Panc1 (cell line): Measurements from ENCODE around the gene CACNG7. TPM values are rescaled to one million over a fixed set of nuclear protein-coding genes. Genes with fewer than 3 reads are reported as not detected.

Experiments
- ATAC-seq: fragments of 200-7000 bp; cut with Tn5 transposase; 2 replicates; pipeline ENCODE4 v1.9.1; 2020; ENCODE audit warnings: mild to moderate bottlenecking, moderate library complexity
- BruUV-seq: library from RNA; stranded (reverse); fragments of 400-500 nt; replicated peaks from 2 replicates; lab custom pipeline; 2021; lab: Mats Ljungman, UMichigan
- CTCF ChIA-PET: fragments of 300-600 bp; sonication (Branson Sonifier 250); formaldehyde crosslinking; loops from one replicate; lab custom pipeline; 2022; ENCODE audit warnings: antibody characterized with exemption; lab: Charles Lee
- POLR2A ChIA-PET: fragments of 300-600 bp; sonication (Branson Sonifier 250); formaldehyde crosslinking; loops from one replicate; lab custom pipeline; 2022; ENCODE audit warnings: antibody characterized with exemption; lab: Charles Lee
- DNase-seq: peaks from one replicate; pipeline ENCODE4 v3.0.0-alpha.2; 2010; ENCODE audit warnings: low read depth, low spot score
- H3K27ac ChIP-seq: 2 replicates; pipeline ENCODE4 v1.5.1; 2011; ENCODE audit warnings: mild to moderate bottlenecking, low read length, inconsistent platforms
- H3K27me3 ChIP-seq: fragments of 200-500 bp; sonication (Bioruptor generic); 2 replicates; pipeline ENCODE4 v1.6.0; 2014; ENCODE audit warnings: low read length, inconsistent platforms; ENCODE audit not compliant: control insufficient read depth, insufficient read depth
- H3K36me3 ChIP-seq: fragments of 200-500 bp; sonication (Bioruptor generic); 2 replicates; pipeline ENCODE4 v1.5.1; 2014; ENCODE audit warnings: inconsistent platforms, mild to moderate bottlenecking, low read length, moderate library complexity; ENCODE audit not compliant: control insufficient read depth, insufficient read depth
- H3K4me1 ChIP-seq: 2 replicates; pipeline ENCODE4 v1.5.1; 2011; ENCODE audit warnings: inconsistent platforms, mild to moderate bottlenecking, low read length, moderate library complexity; ENCODE audit not compliant: control insufficient read depth, insufficient read depth
- H3K4me3 ChIP-seq, 2 experiments: 2 replicates each; pipeline ENCODE4 v1.5.1; 2011 to 2012; ENCODE audit warnings: low read depth in 2 of 2, low read length in 2 of 2, mild to moderate bottlenecking in 2 of 2, inconsistent platforms in 1 of 2, moderate library complexity in 1 of 2
- H3K9me3 ChIP-seq: fragments of 200-500 bp; sonication (Bioruptor generic); 2 replicates; pipeline ENCODE4 v1.5.1; 2014; ENCODE audit warnings: low read depth, mild to moderate bottlenecking, inconsistent platforms, low read length, moderate library complexity; ENCODE audit not compliant: control insufficient read depth, insufficient read depth
- POLR2AphosphoS5 ChIP-seq: IDR thresholded peaks from 2 replicates; pipeline ENCODE4 v1.6.1; 2012; ENCODE audit warnings: mild to moderate bottlenecking, low read depth, low read length, moderate library complexity
- SIN3A ChIP-seq: IDR thresholded peaks from 2 replicates; pipeline ENCODE4 v1.6.1; 2012; ENCODE audit warnings: low read depth, mild to moderate bottlenecking, low read length, moderate library complexity, borderline replicate concordance; ENCODE audit not compliant: insufficient read depth
- TCF7L2 ChIP-seq: IDR thresholded peaks from 2 replicates; pipeline ENCODE4 v1.6.1; 2011; ENCODE audit warnings: mild to moderate bottlenecking, low read depth, low read length, inconsistent platforms
- in situ Hi-C: cut with HindIII; loops from 2 replicates; pipeline ENCODE4 v1.10.0; 2016; ENCODE audit warnings: low sequenced_read_pairs, low pct_unique_long_range_greater_than_20kb
- intact Hi-C: fragments of 100-400 bp; cut with micrococcal nuclease; formaldehyde crosslinking; loops from one replicate; pipeline ENCODE4 v1.10.0; 2022; ENCODE audit not compliant: unreplicated experiment
- total RNA-seq: library from RNA; stranded (reverse); gene quantifications from one replicate; pipeline ENCODE4 v1.2.1, GENCODE V29; 2021; ENCODE audit not compliant: unreplicated experiment
- TF ChIP-seq, protein P1 (sequence below): fragments of 450-650 bp; IDR thresholded peaks from 2 replicates; pipeline ENCODE4 v1.5.1; 2017; ENCODE audit warnings: mild to moderate bottlenecking
- TF ChIP-seq, protein P2 (sequence below), 2 experiments: IDR thresholded peaks; 2 replicates each; pipeline ENCODE4 v1.6.1; 2011 to 2012; ENCODE audit warnings: low read depth in 2 of 2, control low read depth in 1 of 2, low read length in 1 of 2, mild to moderate bottlenecking in 1 of 2, moderate library complexity in 1 of 2; ENCODE audit not compliant: insufficient read depth in 1 of 2

CACNG7 gene
- total RNA-seq, 1 experiment from 2014 or later, result 7.7 TPM

DNA sequence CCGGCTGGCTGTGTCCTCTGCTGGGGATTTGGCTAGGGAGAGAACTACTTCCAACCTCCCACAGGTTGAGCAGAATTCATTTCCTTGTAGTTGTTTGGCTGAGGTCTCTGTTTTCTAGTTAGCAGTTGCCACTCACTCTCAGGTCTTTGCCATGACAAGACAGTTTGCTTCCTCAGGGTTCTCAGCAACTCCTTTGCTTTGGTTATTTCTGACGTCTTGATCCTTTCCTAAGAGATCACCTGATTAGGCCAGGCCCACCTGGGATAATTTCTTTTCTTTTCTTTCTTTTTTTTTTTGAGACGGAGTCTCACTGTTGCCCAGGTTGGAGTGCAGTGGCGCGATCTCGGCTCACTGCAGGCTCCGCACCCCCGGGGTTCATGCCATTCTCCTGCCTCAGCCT is 44.3 kb downstream of the CACNG7 start:
- ChIA-PET CTCF (no interaction called here), POLR2A (no interaction called here)
- TF ChIP-seq, protein P1, sequence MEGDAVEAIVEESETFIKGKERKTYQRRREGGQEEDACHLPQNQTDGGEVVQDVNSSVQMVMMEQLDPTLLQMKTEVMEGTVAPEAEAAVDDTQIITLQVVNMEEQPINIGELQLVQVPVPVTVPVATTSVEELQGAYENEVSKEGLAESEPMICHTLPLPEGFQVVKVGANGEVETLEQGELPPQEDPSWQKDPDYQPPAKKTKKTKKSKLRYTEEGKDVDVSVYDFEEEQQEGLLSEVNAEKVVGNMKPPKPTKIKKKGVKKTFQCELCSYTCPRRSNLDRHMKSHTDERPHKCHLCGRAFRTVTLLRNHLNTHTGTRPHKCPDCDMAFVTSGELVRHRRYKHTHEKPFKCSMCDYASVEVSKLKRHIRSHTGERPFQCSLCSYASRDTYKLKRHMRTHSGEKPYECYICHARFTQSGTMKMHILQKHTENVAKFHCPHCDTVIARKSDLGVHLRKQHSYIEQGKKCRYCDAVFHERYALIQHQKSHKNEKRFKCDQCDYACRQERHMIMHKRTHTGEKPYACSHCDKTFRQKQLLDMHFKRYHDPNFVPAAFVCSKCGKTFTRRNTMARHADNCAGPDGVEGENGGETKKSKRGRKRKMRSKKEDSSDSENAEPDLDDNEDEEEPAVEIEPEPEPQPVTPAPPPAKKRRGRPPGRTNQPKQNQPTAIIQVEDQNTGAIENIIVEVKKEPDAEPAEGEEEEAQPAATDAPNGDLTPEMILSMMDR, result no peak
- TF ChIP-seq, protein P2, sequence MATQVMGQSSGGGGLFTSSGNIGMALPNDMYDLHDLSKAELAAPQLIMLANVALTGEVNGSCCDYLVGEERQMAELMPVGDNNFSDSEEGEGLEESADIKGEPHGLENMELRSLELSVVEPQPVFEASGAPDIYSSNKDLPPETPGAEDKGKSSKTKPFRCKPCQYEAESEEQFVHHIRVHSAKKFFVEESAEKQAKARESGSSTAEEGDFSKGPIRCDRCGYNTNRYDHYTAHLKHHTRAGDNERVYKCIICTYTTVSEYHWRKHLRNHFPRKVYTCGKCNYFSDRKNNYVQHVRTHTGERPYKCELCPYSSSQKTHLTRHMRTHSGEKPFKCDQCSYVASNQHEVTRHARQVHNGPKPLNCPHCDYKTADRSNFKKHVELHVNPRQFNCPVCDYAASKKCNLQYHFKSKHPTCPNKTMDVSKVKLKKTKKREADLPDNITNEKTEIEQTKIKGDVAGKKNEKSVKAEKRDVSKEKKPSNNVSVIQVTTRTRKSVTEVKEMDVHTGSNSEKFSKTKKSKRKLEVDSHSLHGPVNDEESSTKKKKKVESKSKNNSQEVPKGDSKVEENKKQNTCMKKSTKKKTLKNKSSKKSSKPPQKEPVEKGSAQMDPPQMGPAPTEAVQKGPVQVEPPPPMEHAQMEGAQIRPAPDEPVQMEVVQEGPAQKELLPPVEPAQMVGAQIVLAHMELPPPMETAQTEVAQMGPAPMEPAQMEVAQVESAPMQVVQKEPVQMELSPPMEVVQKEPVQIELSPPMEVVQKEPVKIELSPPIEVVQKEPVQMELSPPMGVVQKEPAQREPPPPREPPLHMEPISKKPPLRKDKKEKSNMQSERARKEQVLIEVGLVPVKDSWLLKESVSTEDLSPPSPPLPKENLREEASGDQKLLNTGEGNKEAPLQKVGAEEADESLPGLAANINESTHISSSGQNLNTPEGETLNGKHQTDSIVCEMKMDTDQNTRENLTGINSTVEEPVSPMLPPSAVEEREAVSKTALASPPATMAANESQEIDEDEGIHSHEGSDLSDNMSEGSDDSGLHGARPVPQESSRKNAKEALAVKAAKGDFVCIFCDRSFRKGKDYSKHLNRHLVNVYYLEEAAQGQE (IDR thresholded peaks at IDR 0.05; ENCODE audit: insufficient read depth in 1 of 2, low read depth in 2 of 2, low read length in 1 of 2), result no peak
- no peak for TF ChIP-seq POLR2AphosphoS5
- no peak for TF ChIP-seq TCF7L2
- no peak for TF ChIP-seq SIN3A
- in situ Hi-C loops, result no loop called here
- Histone ChIP-seq H3K27me3 (no peaks in the 10 kb centered on the region), H3K4me1 (no peaks in the 10 kb centered on the region; the same call in 1 of the 2 replicates), H3K4me3 (no peak overlapping the region), H3K36me3 (no peaks in the 10 kb centered on the region), H3K27ac (no peak overlapping the region), H3K9me3 (no peaks in the 10 kb centered on the region)
- ATAC-seq (no peak), DNase-seq (no peak)
- BruUV-seq, result no TSS peak
- intact Hi-C loops, result no loop called here

DNA sequence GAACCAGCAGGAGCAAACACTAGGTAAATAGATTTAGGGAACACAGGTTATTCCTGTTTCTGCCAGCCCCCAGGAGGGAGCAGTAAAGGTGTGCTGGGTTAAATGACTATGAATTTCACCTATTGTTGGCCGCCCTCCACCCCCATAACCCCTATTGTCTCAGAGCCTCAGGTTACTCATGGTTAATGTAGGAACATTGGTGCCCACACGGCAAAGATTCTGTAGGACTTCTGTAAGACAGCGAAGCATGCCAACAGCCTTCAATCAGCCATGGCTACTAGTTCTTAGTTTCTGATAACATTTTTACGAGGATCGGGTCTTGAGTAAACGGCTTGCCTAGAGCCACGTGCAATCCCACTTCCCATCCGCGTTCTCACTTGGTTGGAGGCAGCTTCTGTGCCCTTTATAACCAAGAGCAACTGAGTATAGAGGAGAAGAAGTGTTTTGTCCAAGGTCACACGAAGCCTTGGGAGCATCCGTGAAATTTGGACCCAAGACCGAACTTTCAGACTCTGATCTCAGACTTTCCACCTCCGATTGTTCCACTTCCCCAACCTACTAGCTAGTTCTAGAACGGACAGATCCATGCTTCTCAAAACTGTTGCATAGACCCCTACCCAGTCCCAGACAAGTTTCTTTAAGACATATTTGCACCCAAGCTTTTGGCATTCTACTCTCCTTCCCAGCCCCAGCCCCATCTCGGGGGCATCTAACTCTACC is 48.5 kb downstream of the CACNG7 start:
- no peaks in the 10 kb centered on the region for H3K27me3 ChIP-seq
- H3K36me3 ChIP-seq, result no peaks in the 10 kb centered on the region
- POLR2A ChIA-PET, result no interaction called here
- intact Hi-C loops, result no loop called here
- BruUV-seq, result no TSS peak
- CTCF ChIA-PET, result interaction anchor here (0.5 kb wide), 1 partner anchor 81 kb away, joined by 3 read pairs; no protein-coding TSS in a partner anchor
- no peak overlapping the region for H3K27ac ChIP-seq
- ATAC-seq (no peak), DNase-seq (no peak)
- in situ Hi-C loops, result no loop called here
- H3K4me3 ChIP-seq, result no peak overlapping the region
- H3K9me3 ChIP-seq, result no peaks in the 10 kb centered on the region
- TF ChIP-seq POLR2AphosphoS5 (no peak), SIN3A (no peak)
- TF ChIP-seq, protein P2 (IDR thresholded peaks at IDR 0.05; ENCODE audit: insufficient read depth in 1 of 2, low read depth in 2 of 2, low read length in 1 of 2), result no peak
- peaks cover 25% of the 10 kb centered on the region for H3K4me1 ChIP-seq
